ENCODE results near the gene ZFP3.
"Not testable (repeated sequence)": the region's sequence is repeated elsewhere in the genome, so short reads cannot be mapped to it uniquely, and the experiment has no call there.

- not testable (repeated sequence) for TF ChIP-seq POLR2AphosphoS5, CTCF, POLR2A (IDR thresholded peaks at IDR 0.05)
Measured at GRCh38 chr17:5124125-5124760, 46.0 kb downstream of the ZFP3 start.

Measured in transverse colon (tissue), 4 donors.